GM23338 (cell line): ENCODE results near the gene TMEM8B. TPM values are rescaled to one million over a fixed set of nuclear protein-coding genes. Genes with fewer than 3 reads are reported as not detected.
A peak's percentile ranks its signal among the peaks of the same experiment; 100 is the strongest.

Experiments
- ATAC-seq: fragments of 200-7000 bp; cut with Tn5 transposase; 3 replicates; pipeline ENCODE4 v1.9.1; 2020
- DNase-seq: peaks from one replicate; pipeline ENCODE4 v3.0.0-alpha.2; 2015; ENCODE audit warnings: low spot score
- H2AFZ ChIP-seq: fragments of 200-600 bp; sonication (generic); 2 replicates; pipeline ENCODE4 v1.8.0; 2016; ENCODE audit warnings: antibody characterized with exemption, mild to moderate bottlenecking, moderate library complexity
- H3F3A ChIP-seq: fragments of 200-600 bp; sonication (generic); replicated peaks from 2 replicates; pipeline ENCODE4 v1.8.0; 2017; ENCODE audit warnings: antibody characterized with exemption, mixed run types, low read depth
- H3K27ac ChIP-seq: fragments of 200-600 bp; sonication (generic); 2 replicates; pipeline ENCODE4 v1.6.1; 2016; ENCODE audit warnings: low read depth
- H3K27me3 ChIP-seq: fragments of 200-600 bp; sonication (generic); 2 replicates; pipeline ENCODE4 v1.8.0; 2016; ENCODE audit warnings: mild to moderate bottlenecking, mixed run types, moderate library complexity; ENCODE audit not compliant: insufficient read depth
- H3K36me3 ChIP-seq: fragments of 200-600 bp; sonication (generic); 2 replicates; pipeline ENCODE4 v1.8.0; 2016; ENCODE audit warnings: mild to moderate bottlenecking; ENCODE audit not compliant: insufficient read depth
- H3K4me1 ChIP-seq: fragments of 200-600 bp; sonication (generic); 2 replicates; pipeline ENCODE4 v1.8.0; 2016; ENCODE audit warnings: mild to moderate bottlenecking, moderate library complexity; ENCODE audit not compliant: insufficient read depth
- H3K4me2 ChIP-seq: fragments of 200-600 bp; sonication (generic); 2 replicates; pipeline ENCODE4 v1.7.1; 2017; ENCODE audit warnings: mixed run types
- H3K4me3 ChIP-seq: fragments of 200-600 bp; sonication (generic); 2 replicates; pipeline ENCODE4 v1.6.1; 2016; ENCODE audit warnings: mixed run types
- H3K79me2 ChIP-seq: fragments of 200-600 bp; sonication (generic); replicated peaks from 2 replicates; pipeline ENCODE4 v1.8.0; 2017; ENCODE audit warnings: mild to moderate bottlenecking; ENCODE audit not compliant: insufficient read depth
- H3K9me2 ChIP-seq: fragments of 200-600 bp; sonication (generic); 2 replicates; pipeline ENCODE4 v1.8.0; 2017; ENCODE audit not compliant: insufficient read depth
- H4K20me1 ChIP-seq: fragments of 200-600 bp; sonication (generic); replicated peaks from 2 replicates; pipeline ENCODE4 v1.8.0; 2017; ENCODE audit warnings: mild to moderate bottlenecking; ENCODE audit not compliant: insufficient read depth
- H3K27ac Mint-ChIP-seq: 2 replicates; pipeline ENCODE4 v1.8.0; 2020; ENCODE audit warnings: inconsistent platforms, mild to moderate bottlenecking, moderate library complexity, mixed read lengths
- H3K27me3 Mint-ChIP-seq: 3 replicates; pipeline ENCODE4 v1.8.0; 2022; ENCODE audit warnings: low read depth, mild to moderate bottlenecking, moderate library complexity, mixed read lengths, inconsistent platforms; ENCODE audit not compliant: insufficient read depth, poor library complexity
- H3K36me3 Mint-ChIP-seq: 3 replicates; pipeline ENCODE4 v1.8.0; 2021; ENCODE audit warnings: low read depth, mild to moderate bottlenecking, inconsistent platforms, moderate library complexity, mixed read lengths
- H3K4me1 Mint-ChIP-seq: 3 replicates; pipeline ENCODE4 v1.8.0; 2020; ENCODE audit warnings: mild to moderate bottlenecking, inconsistent platforms, mixed read lengths
- H3K4me3 Mint-ChIP-seq: 3 replicates; pipeline ENCODE4 v1.8.0; 2021; ENCODE audit warnings: moderate library complexity, mild to moderate bottlenecking, inconsistent platforms, mixed read lengths
- H3K9me3 Mint-ChIP-seq: 3 replicates; pipeline ENCODE4 v1.8.0; 2020; ENCODE audit warnings: moderate library complexity, mild to moderate bottlenecking, inconsistent platforms, mixed read lengths
- CREB1 ChIP-seq: fragments of 250-450 bp; sonication (Bioruptor Pico); IDR thresholded peaks from 2 replicates; pipeline ENCODE4 v1.5.0; 2020; ENCODE audit warnings: low read depth, mild to moderate bottlenecking, moderate library complexity
- CTCF ChIP-seq, 2 experiments: fragments of 200-600 bp in 1 of 2; sonication (generic) in 1 of 2; conservative IDR thresholded peaks; 2 replicates each; pipeline versions ENCODE4 v1.5.1 to v1.6.1; 2016 to 2017; ENCODE audit warnings: antibody characterized with exemption in 2 of 2, low read depth in 2 of 2, mild to moderate bottlenecking in 2 of 2, moderate library complexity in 1 of 2
- ETS1 ChIP-seq: IDR thresholded peaks from 2 replicates; pipeline ENCODE4 v1.6.1; 2016; ENCODE audit warnings: antibody characterized with exemption
- EZH2 ChIP-seq: fragments of 200-600 bp; sonication (generic); IDR thresholded peaks from one replicate; pipeline ENCODE4 v1.8.0; 2017; ENCODE audit warnings: antibody characterized with exemption, mild to moderate bottlenecking, low read depth; ENCODE audit not compliant: unreplicated experiment
- EZH2phosphoT487 ChIP-seq: fragments of 200-600 bp; sonication (generic); IDR thresholded peaks from one replicate; pipeline ENCODE4 v1.8.1; 2018; ENCODE audit warnings: antibody characterized with exemption; ENCODE audit not compliant: unreplicated experiment
- JUNB ChIP-seq: IDR thresholded peaks from one replicate; pipeline ENCODE4 v1.6.1; 2016; ENCODE audit warnings: antibody characterized with exemption; ENCODE audit not compliant: unreplicated experiment
- NANOG ChIP-seq: IDR thresholded peaks from 2 replicates; pipeline ENCODE4 v1.6.1; 2016; ENCODE audit warnings: antibody characterized with exemption, borderline replicate concordance
- POLR2AphosphoS5 ChIP-seq: IDR thresholded peaks from 2 replicates; pipeline ENCODE4 v1.6.1; 2016; ENCODE audit warnings: antibody characterized with exemption, low read depth
- REST ChIP-seq: IDR thresholded peaks from one replicate; pipeline ENCODE4 v1.6.1; 2018; ENCODE audit warnings: antibody characterized with exemption; ENCODE audit not compliant: unreplicated experiment
- STAT1 ChIP-seq: IDR thresholded peaks from one replicate; pipeline ENCODE4 v1.6.1; 2016; ENCODE audit warnings: antibody characterized with exemption; ENCODE audit not compliant: unreplicated experiment
- ZNF114 ChIP-seq: fragments of 250-450 bp; sonication (Bioruptor Pico); IDR thresholded peaks from 2 replicates; pipeline ENCODE4 v1.5.0; 2020; ENCODE audit warnings: mild to moderate bottlenecking, moderate library complexity
- ZNF331 ChIP-seq: fragments of 250-450 bp; sonication (Bioruptor Pico); IDR thresholded peaks from 2 replicates; pipeline ENCODE4 v1.5.0; 2020; ENCODE audit warnings: low read depth, mild to moderate bottlenecking, moderate library complexity
- ZNF462 ChIP-seq: fragments of 250-450 bp; sonication (Bioruptor Pico); IDR thresholded peaks from 2 replicates; pipeline ENCODE4 v1.5.0; 2020; ENCODE audit warnings: mild to moderate bottlenecking, moderate library complexity
- polyA plus RNA-seq: library from polyadenylated mRNA; unstranded; fragments of >200 nt; fragmentation: Nextera tagmentation; extraction: Ambion mirVana; gene quantifications from 2 replicates; pipeline ENCODE4 v1.2.1, GENCODE V29; 2016
- total RNA-seq: library from RNA; depleted of rRNA; stranded (reverse); fragments of >200 nt; shearing (Covaris generic); gene quantifications from 2 replicates; pipeline ENCODE4 v1.2.3, GENCODE V29; 2014

TMEM8B gene
- total and polyA plus RNA-seq, 2 experiments from 2014 or later = 4.2 to 5.5 TPM

GRCh38 chr9:35861161-35861897 is 32.3 kb downstream of the TMEM8B start:
- Histone ChIP-seq H3K27ac (no peak overlapping the region), H3K36me3 (no peaks in the 10 kb centered on the region), H4K20me1 (no peaks in the 10 kb centered on the region), H2AFZ (no peak overlapping the region), H3K4me1 (peaks cover 7% of the 10 kb centered on the region; the same call in 1 of the 2 replicates), H3K4me2 (no peak overlapping the region), H3K9me2 (no peaks in the 10 kb centered on the region), H3K27me3 (no peaks in the 10 kb centered on the region), H3K4me3 (no peak overlapping the region), H3F3A (no peaks in the 10 kb centered on the region), H3K79me2 (no peaks in the 10 kb centered on the region)
- Mint-ChIP-seq H3K4me3 (no peak overlapping the region), H3K27me3 (peaks cover 13% of the 10 kb centered on the region), H3K36me3 (no peaks in the 10 kb centered on the region), H3K9me3 (no peaks in the 10 kb centered on the region), H3K27ac (no peak overlapping the region), H3K4me1 (peaks cover 6% of the 10 kb centered on the region; the same call in 2 of the 3 replicates)
- no peak for DNase-seq
- peak; percentile 31; the same call in 2 of the 3 replicates for ATAC-seq
- TF ChIP-seq JUNB = no peak
- TF ChIP-seq EZH2 = no peak
- TF ChIP-seq ETS1 = no peak
- no peak for TF ChIP-seq CTCF (conservative IDR thresholded peaks at IDR 0.05; ENCODE audit: low read depth in 2 of 2)
- no peak for TF ChIP-seq STAT1
- no peak for TF ChIP-seq CREB1 (CRISPR knock-in tag)
- no peak for TF ChIP-seq REST
- TF ChIP-seq ZNF462 (CRISPR knock-in tag) = no peak
- no peak for TF ChIP-seq NANOG
- TF ChIP-seq EZH2phosphoT487 = no peak
- no peak for TF ChIP-seq POLR2AphosphoS5
- TF ChIP-seq ZNF114 (CRISPR knock-in tag) = no peak
- TF ChIP-seq ZNF331 = no peak
